HuH-7.5 (cell line): ENCODE measurements around the gene SIPA1L3.
"Not testable (repeated sequence)": the region's sequence is repeated elsewhere in the genome, so short reads cannot be mapped to it uniquely, and the experiment has no call there.

Experiments
- DNase-seq: peaks from one replicate; pipeline ENCODE4 v3.0.0; 2011; ENCODE audit warnings: low spot score

SIPA1L3 gene

DNA sequence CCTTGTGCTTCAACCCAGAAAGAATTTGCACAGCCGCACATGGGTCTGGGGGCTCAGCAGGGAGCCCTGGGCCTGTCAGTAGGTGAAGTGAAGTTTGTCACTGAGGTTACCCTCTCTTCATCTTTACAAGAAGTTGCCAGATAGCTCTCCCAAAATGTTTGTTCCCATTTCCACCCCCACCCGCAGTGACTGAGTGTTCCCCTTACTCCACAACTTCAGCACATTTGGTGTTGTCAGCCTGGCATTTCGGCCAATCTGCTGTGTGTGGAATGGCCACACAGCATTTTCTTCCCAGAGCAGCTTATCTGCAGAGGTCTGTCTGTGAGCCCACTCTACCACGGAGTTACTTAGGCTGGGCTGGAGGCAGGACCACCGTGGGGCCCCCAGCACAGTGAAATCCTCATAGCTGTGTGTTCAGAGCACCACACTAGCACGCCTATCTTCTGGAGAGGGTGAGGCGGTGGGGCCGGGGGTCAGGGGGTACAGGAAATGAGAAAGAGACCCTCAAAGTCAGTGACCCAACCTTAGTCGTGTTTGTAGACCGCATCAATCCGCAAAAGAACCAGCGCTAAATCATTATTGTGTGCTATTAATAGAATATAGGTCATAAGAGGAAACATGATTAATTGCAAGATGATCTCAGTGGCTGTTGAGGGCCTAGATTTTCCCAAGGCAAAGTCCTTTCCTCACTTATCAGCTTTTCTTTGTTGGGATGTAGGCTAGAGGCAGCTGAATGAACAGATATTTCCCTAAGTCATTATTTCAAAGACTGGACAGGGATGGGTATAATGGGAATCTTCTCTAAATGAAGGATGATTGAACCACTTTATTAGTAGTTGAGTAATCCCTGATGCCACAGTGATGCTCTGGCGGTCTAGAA lies 116.0 kb downstream of the SIPA1L3 start:
- DNase-seq = no peak

- no peak for DNase-seq
Observed at GRCh38 chr19:38023671-38024541, 116.9 kb downstream of the SIPA1L3 start.

GRCh38 chr19:38024992-38025908 lies 118.2 kb downstream of the SIPA1L3 start:
- no peak for DNase-seq

DNA sequence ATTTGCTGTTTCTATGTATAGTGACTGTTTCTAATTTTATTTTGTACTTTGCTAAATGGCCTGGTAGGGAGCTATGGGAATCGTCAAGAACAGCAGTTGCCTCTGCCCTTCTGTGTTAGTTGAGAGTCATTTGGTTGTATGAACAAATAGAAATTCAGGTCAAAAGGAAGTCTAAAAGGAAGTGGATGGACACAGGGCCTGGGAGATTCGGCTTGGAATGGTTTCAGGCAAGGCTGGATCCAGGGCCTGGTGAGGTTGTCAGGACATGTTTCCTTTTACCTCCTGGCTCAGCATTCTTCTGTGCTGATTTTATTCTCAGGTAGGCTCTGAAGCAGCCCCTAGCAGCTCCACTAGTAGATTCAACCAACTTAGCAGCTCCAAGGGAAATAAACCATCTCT lies 118.9 kb downstream of the SIPA1L3 start:
- no peak for DNase-seq

- no peak for DNase-seq
Observed at GRCh38 chr19:38028913-38029510, 122.0 kb downstream of the SIPA1L3 start.

DNA sequence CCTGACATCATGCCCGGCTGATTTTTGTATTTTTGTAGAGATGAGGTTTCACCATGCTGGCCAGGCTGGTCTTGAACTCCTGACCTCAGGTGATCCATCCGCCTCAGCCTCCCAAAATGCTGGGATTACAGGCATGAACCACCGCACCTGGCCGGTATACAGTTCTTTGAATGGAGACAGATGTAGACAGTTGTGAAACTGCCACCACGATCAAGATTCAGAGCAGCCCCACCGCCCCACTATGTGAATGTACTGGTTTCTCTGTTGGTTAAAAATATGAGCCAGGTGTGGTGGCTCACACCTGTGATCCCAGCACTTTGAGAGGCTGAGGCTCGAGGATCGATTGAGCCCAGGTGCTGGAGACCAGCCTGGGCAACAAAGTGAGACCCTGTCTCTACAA lies 123.0 kb downstream of the SIPA1L3 start:
- not testable (repeated sequence) for DNase-seq

DNA sequence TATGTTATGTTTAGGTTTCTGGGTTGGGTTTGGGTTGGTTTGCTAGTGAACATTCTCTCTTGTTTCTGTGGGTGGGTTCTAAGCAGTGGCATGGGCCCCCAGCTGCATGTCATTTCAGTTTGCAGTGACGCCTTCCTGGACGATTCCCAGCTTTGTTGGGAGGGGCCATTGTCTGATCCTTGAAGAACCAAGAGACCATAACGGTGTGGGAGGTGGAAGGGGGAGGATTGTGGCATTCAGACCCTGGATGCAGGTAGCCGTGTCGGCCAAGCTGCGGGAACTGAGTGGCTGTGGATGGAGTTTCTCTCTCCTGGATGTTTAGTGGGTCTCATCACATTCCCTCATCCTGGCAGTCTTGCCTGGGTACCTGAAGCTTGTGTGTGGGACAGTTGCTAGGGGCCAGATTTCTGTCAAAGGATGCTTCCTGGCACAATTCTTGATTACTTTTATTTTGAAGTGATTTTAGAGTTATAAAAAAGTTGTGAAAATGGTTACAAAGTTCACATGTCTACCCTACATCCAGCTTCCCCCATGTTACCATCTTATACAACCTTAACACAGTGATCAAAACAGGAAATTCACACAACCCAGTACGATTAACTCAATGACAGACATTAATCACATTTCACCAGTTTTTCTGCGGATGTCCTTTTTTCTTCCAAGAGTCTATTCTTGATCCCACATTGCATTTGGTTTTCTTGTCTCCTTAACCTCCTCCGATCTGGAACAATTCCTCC lies 123.8 kb downstream of the SIPA1L3 start:
- DNase-seq = no peak

- DNase-seq = no peak
Observed at GRCh38 chr19:38031423-38031770, 124.4 kb downstream of the SIPA1L3 start.

- no peak for DNase-seq
Observed at GRCh38 chr19:38032151-38032550, 125.1 kb downstream of the SIPA1L3 start.

DNA sequence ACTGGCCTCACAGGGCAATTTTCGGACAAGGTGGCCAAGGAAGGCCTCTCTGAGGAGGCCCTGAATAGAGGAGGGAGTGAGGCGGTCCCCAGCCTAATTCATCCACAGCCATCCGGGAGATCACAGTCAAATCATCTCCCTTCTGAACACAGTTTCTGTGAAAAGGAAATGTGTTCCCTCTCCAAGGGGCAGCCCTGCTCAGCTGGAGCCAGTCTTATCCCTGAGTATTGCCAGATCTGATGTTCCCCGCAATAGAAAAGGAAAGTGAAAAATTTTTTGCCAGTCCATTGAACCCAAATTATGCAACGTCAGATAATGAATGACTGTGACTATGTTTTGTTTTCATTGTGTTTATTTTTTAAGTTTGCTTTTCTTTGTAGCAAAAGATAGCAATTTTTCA lies 125.9 kb downstream of the SIPA1L3 start:
- no peak for DNase-seq

GRCh38 chr19:38033658-38034491 lies 126.9 kb downstream of the SIPA1L3 start:
- no peak for DNase-seq

DNA sequence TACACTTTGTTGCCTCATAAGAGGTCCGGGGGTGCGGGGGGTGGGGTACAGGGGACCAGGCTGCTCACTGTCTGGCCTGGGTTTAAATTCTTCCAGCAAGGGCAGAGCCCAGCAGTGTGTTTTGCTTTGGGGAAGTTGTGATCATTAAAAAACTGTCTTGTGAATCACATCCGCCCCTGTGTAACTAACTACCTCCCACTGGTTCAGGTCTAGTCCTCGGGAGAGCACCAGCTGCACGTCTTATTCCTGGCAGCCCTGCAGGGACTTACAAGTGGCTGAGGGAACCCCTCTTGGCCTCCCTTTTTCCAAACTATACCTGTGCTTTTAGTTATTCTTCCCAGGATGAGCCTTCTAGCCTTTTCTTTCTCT lies 127.5 kb downstream of the SIPA1L3 start:
- no peak for DNase-seq

GRCh38 chr19:38035515-38036495 lies 128.8 kb downstream of the SIPA1L3 start:
- DNase-seq = no peak

GRCh38 chr19:38036707-38037611 lies 130.0 kb downstream of the SIPA1L3 start:
- DNase-seq = no peak

DNA sequence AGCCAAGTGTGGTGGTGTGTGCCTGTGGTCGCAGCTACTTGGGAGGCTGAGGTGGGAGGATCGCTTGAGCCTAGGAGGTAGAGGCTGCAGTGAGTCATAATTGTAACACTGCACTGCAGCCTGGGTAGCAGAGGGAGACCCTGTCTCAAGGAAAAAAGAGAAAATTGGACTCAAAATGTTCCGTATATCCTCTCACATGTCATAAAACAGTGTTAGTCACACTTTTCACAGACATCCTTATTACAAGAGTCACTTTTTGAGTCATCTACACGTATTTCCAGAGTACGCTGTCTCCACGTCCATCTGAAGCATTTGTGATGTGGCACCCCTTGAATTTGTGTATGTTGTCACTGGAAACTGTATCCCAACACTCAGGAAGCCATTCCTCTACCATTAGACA lies 133.0 kb downstream of the SIPA1L3 start:
- DNase-seq = no peak

- DNase-seq = no peak
Observed at GRCh38 chr19:38042132-38042531, 135.1 kb downstream of the SIPA1L3 start.

GRCh38 chr19:38043649-38044144 lies 136.7 kb downstream of the SIPA1L3 start:
- DNase-seq = no peak
